Transverse colon (tissue), 4 donors: ENCODE results near the gene SEZ6L2.

Experiments used
- CTCF ChIP-seq, 5 experiments: fragments of 200-600 bp in 3 of 5; fragments of 450-650 bp in 2 of 5; sonication (generic) in 3 of 5; IDR thresholded peaks; 1 replicate in 2 of 5; 2 replicates in 3 of 5; pipeline ENCODE4 v1.5.1; 2016 to 2017; ENCODE audit warnings: antibody characterized with exemption in 5 of 5, inconsistent platforms in 3 of 5, mild to moderate bottlenecking in 2 of 5, moderate library complexity in 1 of 5
- EP300 ChIP-seq: sonication (generic); formaldehyde crosslinking; IDR thresholded peaks from one replicate; pipeline ENCODE4 v1.6.1; 2017; ENCODE audit warnings: antibody characterized with exemption, low read depth
- POLR2A ChIP-seq: fragments of 450-650 bp; IDR thresholded peaks from one replicate; pipeline ENCODE4 v1.6.1; 2016; ENCODE audit warnings: antibody characterized with exemption, mild to moderate bottlenecking, moderate library complexity
- POLR2AphosphoS5 ChIP-seq, 3 donors: sonication (generic); formaldehyde crosslinking; IDR thresholded peaks; one replicate each; pipeline ENCODE4 v1.6.1; 2016; ENCODE audit warnings: antibody characterized with exemption in 3 of 3

GRCh38 chr16:29868396-29869009, 30.8 kb downstream of the SEZ6L2 start:
- TF ChIP-seq POLR2A (no peak), CTCF (IDR thresholded peaks at IDR 0.05) (no peak), POLR2AphosphoS5 (IDR thresholded peaks at IDR 0.05) (no peak), EP300 (no peak)
